Progenitor cell of endocrine pancreas (in vitro differentiated cells): Measurements from ENCODE around the gene ACTRT2. TPM values are rescaled to one million over a fixed set of nuclear protein-coding genes. Genes with fewer than 3 reads are reported as not detected.

Experiments used
- DNase-seq: peaks from one replicate; pipeline ENCODE4 v3.0.0; 2021; ENCODE audit warnings: low spot score; ENCODE audit not compliant: unreplicated experiment
- H3K27ac Mint-ChIP-seq: 2 replicates; pipeline ENCODE4 v1.8.0; 2021; ENCODE audit warnings: mild to moderate bottlenecking, moderate library complexity, mixed read lengths
- H3K27me3 Mint-ChIP-seq: 2 replicates; pipeline ENCODE4 v1.8.0; 2021; ENCODE audit warnings: mixed read lengths
- H3K36me3 Mint-ChIP-seq: 2 replicates; pipeline ENCODE4 v1.8.0; 2022; ENCODE audit warnings: mixed read lengths; ENCODE audit not compliant: insufficient read depth
- H3K4me1 Mint-ChIP-seq: 2 replicates; pipeline ENCODE4 v1.8.0; 2021; ENCODE audit warnings: low read depth, mixed read lengths
- H3K4me3 Mint-ChIP-seq: 2 replicates; pipeline ENCODE4 v1.8.0; 2021; ENCODE audit warnings: low read depth, mild to moderate bottlenecking, moderate library complexity, mixed read lengths
- H3K9me3 Mint-ChIP-seq: 2 replicates; pipeline ENCODE4 v1.8.0; 2021; ENCODE audit warnings: low read depth, mixed read lengths
- total RNA-seq: library from RNA; stranded (reverse); gene quantifications from 2 replicates; pipeline ENCODE4 v1.2.1, GENCODE V29; 2021
- TF ChIP-seq, protein P1 (sequence below): fragments of 200-600 bp; sonication (generic); IDR thresholded peaks from one replicate; pipeline ENCODE4 v1.5.0; 2021; ENCODE audit warnings: antibody characterized with exemption, mild to moderate bottlenecking; ENCODE audit not compliant: unreplicated experiment

Gene ACTRT2
- total RNA-seq, 1 donor from 2014 or later, result not detected

GRCh38 chr1:3049164-3049563 is 27.9 kb downstream of the ACTRT2 start:
- Mint-ChIP-seq H3K9me3 (peaks cover 5% of the 10 kb centered on the region), H3K36me3 (no peaks in the 10 kb centered on the region), H3K27ac (no peak overlapping the region), H3K27me3 (peaks cover 25% of the 10 kb centered on the region), H3K4me3 (no peak overlapping the region), H3K4me1 (no peaks in the 10 kb centered on the region)
- DNase-seq, result no peak
- TF ChIP-seq, protein P1, sequence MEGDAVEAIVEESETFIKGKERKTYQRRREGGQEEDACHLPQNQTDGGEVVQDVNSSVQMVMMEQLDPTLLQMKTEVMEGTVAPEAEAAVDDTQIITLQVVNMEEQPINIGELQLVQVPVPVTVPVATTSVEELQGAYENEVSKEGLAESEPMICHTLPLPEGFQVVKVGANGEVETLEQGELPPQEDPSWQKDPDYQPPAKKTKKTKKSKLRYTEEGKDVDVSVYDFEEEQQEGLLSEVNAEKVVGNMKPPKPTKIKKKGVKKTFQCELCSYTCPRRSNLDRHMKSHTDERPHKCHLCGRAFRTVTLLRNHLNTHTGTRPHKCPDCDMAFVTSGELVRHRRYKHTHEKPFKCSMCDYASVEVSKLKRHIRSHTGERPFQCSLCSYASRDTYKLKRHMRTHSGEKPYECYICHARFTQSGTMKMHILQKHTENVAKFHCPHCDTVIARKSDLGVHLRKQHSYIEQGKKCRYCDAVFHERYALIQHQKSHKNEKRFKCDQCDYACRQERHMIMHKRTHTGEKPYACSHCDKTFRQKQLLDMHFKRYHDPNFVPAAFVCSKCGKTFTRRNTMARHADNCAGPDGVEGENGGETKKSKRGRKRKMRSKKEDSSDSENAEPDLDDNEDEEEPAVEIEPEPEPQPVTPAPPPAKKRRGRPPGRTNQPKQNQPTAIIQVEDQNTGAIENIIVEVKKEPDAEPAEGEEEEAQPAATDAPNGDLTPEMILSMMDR, result no peak

DNA sequence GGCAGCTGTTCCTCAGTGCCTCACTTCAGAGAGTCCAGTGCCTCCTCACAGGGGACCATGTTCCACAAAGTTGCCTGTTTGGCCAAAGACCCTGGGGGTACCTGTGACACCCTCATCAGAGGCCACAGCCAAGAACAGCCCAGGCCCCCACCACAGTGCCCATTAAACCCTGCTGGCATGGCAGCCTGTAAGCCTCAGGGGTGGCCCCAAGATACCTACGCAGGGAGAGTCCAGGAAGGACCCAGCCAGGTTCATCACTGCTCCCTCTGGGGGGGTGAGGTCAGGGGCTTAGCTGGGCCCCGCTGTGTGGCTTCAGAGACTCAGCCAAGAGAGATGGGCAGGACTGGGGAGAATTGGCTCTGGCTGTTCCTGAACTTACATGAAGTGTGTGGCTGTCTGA is 28.6 kb downstream of the ACTRT2 start:
- H3K36me3 Mint-ChIP-seq, result no peaks in the 10 kb centered on the region
- no peak overlapping the region for H3K27ac Mint-ChIP-seq
- no peaks in the 10 kb centered on the region for H3K4me1 Mint-ChIP-seq
- peaks cover 27% of the 10 kb centered on the region for H3K27me3 Mint-ChIP-seq
- no peak for DNase-seq
- TF ChIP-seq, protein P1, result no peak
- no peak overlapping the region for H3K4me3 Mint-ChIP-seq
- H3K9me3 Mint-ChIP-seq, result peaks cover 5% of the 10 kb centered on the region

DNA sequence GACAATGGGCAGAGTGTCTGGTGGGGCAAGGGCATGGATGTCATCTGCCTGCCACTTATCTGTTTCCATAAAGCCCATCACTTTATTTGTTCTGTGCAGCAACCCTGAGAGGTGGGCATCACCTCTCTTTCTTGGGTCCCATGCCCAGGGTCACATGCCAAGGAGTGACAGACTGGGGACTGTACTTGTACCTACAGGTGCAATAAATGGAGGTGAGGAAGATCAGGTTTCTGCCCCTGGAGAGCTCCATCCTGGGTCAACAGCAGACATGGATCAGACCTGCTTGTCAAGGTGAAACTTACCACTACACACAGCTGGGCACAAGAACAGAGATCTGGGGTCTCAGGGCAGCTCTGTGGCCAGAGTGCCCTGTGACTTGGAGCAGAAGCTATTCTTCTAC is 29.3 kb downstream of the ACTRT2 start:
- TF ChIP-seq, protein P1, result no peak
- Mint-ChIP-seq H3K4me3 (no peak overlapping the region), H3K27me3 (peaks cover 27% of the 10 kb centered on the region), H3K27ac (no peak overlapping the region), H3K36me3 (no peaks in the 10 kb centered on the region), H3K9me3 (peaks cover 5% of the 10 kb centered on the region), H3K4me1 (no peaks in the 10 kb centered on the region)
- DNase-seq, result no peak

- Mint-ChIP-seq H3K27me3 (peaks cover 25% of the 10 kb centered on the region), H3K9me3 (peaks cover 5% of the 10 kb centered on the region), H3K4me3 (no peak overlapping the region), H3K36me3 (no peaks in the 10 kb centered on the region), H3K4me1 (peaks cover 3% of the 10 kb centered on the region), H3K27ac (no peak overlapping the region)
- TF ChIP-seq, protein P1, result no peak
- DNase-seq, result no peak
Measured at GRCh38 chr1:3051270-3052268, 30.3 kb downstream of the ACTRT2 start.

DNA sequence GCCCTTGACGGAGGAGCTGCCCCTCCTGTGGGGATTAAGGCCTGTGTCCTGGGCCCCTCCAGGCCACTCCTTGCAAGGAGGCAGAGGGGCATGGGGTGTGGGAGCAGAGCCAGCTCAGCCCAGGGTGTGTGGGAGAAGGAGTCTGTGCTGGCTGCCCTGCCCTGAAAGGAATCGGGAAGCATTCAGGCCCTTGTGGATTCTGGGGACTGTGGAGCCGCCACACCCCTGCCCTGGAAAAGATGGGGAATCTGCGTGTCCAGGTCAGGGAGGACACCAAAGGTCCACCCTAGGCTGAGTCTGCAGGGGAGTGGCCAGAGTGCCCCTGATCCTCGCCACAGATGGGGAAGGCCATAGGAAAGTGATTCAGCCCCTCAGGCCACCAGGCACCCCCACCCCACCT is 31.2 kb downstream of the ACTRT2 start:
- H3K27me3 Mint-ChIP-seq, result peaks cover 29% of the 10 kb centered on the region
- H3K27ac Mint-ChIP-seq, result no peak overlapping the region
- H3K4me1 Mint-ChIP-seq, result peaks cover 3% of the 10 kb centered on the region
- no peaks in the 10 kb centered on the region for H3K36me3 Mint-ChIP-seq
- TF ChIP-seq, protein P1, result no peak
- no peak for DNase-seq
- no peak overlapping the region for H3K4me3 Mint-ChIP-seq
- H3K9me3 Mint-ChIP-seq, result peaks cover 5% of the 10 kb centered on the region
